Osteoblast (primary cell): Measurements from ENCODE around the gene MACROD2. TPM values are rescaled to one million over a fixed set of nuclear protein-coding genes. Genes with fewer than 3 reads are reported as not detected.

ENCODE experiments used
- DNase-seq: peaks from one replicate; pipeline ENCODE4 v3.0.0; 2011; ENCODE audit warnings: low spot score, mixed read lengths; ENCODE audit not compliant: insufficient read length; ENCODE audit errors: missing footprints
- H2AFZ ChIP-seq: 2 replicates; pipeline ENCODE4 v1.6.0; 2011; ENCODE audit warnings: mild to moderate bottlenecking, low read length
- H3K27ac ChIP-seq: 2 replicates; pipeline ENCODE4 v1.5.1; 2011; ENCODE audit warnings: mild to moderate bottlenecking, low read depth, low read length, moderate library complexity
- H3K27me3 ChIP-seq: 2 replicates; pipeline ENCODE4 v1.6.0; 2012; ENCODE audit warnings: mild to moderate bottlenecking, control low read depth, inconsistent platforms, low read length, moderate library complexity; ENCODE audit not compliant: insufficient read depth
- H3K36me3 ChIP-seq: 2 replicates; pipeline ENCODE4 v1.5.1; 2011; ENCODE audit warnings: mild to moderate bottlenecking, low read length, control low read depth, moderate library complexity; ENCODE audit not compliant: insufficient read depth
- H3K4me1 ChIP-seq: 2 replicates; pipeline ENCODE4 v1.5.1; 2011; ENCODE audit warnings: mild to moderate bottlenecking, low read length, control low read depth, moderate library complexity; ENCODE audit not compliant: insufficient read depth
- H3K4me2 ChIP-seq: 2 replicates; pipeline ENCODE4 v1.6.0; 2011; ENCODE audit warnings: mild to moderate bottlenecking, low read length; ENCODE audit not compliant: insufficient read depth
- H3K4me3 ChIP-seq: fragments of 200-600 bp; sonication (generic); 3 replicates; pipeline ENCODE4 v1.5.1; 2012; ENCODE audit warnings: mild to moderate bottlenecking, low read length, inconsistent platforms; ENCODE audit not compliant: insufficient read depth
- H3K79me2 ChIP-seq: 2 replicates; pipeline ENCODE4 v1.6.0; 2012; ENCODE audit warnings: mild to moderate bottlenecking, low read length, control low read depth, inconsistent platforms; ENCODE audit not compliant: insufficient read depth
- H3K9me3 ChIP-seq: 2 replicates; pipeline ENCODE4 v1.5.1; 2011; ENCODE audit warnings: low read depth, low read length, control low read depth
- H4K20me1 ChIP-seq: 2 replicates; pipeline ENCODE4 v1.6.0; 2012; ENCODE audit warnings: mild to moderate bottlenecking, low read length, control low read depth; ENCODE audit not compliant: insufficient read depth
- CTCF ChIP-seq: IDR thresholded peaks from 2 replicates; pipeline ENCODE4 v1.5.1; 2011; ENCODE audit warnings: mild to moderate bottlenecking, low read depth, low read length, moderate library complexity; ENCODE audit errors: extremely low read depth
- total RNA-seq: library from RNA; depleted of rRNA; stranded (reverse); fragments of >200 nt; gene quantifications from 2 replicates; pipeline ENCODE4 v1.2.3, GENCODE V29; 2012

Gene MACROD2
- total RNA-seq, 1 donor, result 4.0 TPM

- DNase-seq, result no peak
- no peak overlapping the region for H3K4me2 ChIP-seq
- H3K4me3 ChIP-seq, result no peak overlapping the region
- no peak overlapping the region for H2AFZ ChIP-seq
- no peaks in the 10 kb centered on the region for H3K4me1 ChIP-seq
- H4K20me1 ChIP-seq, result no peaks in the 10 kb centered on the region
- no peaks in the 10 kb centered on the region for H3K9me3 ChIP-seq
- H3K27me3 ChIP-seq, result no peaks in the 10 kb centered on the region
- H3K79me2 ChIP-seq, result no peaks in the 10 kb centered on the region
- TF ChIP-seq CTCF, result no peak
- H3K27ac ChIP-seq, result no peak overlapping the region
- no peaks in the 10 kb centered on the region for H3K36me3 ChIP-seq
Observed at GRCh38 chr20:15336536-15336935, 1341.2 kb downstream of the MACROD2 start.

GRCh38 chr20:15339264-15339663, 1343.9 kb downstream of the MACROD2 start:
- H3K27me3 ChIP-seq, result no peaks in the 10 kb centered on the region
- H3K27ac ChIP-seq, result no peak overlapping the region
- H3K36me3 ChIP-seq, result no peaks in the 10 kb centered on the region
- no peak overlapping the region for H2AFZ ChIP-seq
- no peaks in the 10 kb centered on the region for H3K79me2 ChIP-seq
- no peak for TF ChIP-seq CTCF
- H4K20me1 ChIP-seq, result no peaks in the 10 kb centered on the region
- DNase-seq, result no peak
- H3K4me2 ChIP-seq, result no peak overlapping the region
- H3K9me3 ChIP-seq, result no peaks in the 10 kb centered on the region
- H3K4me3 ChIP-seq, result no peak overlapping the region
- no peaks in the 10 kb centered on the region for H3K4me1 ChIP-seq

GRCh38 chr20:15342991-15343523, 1347.7 kb downstream of the MACROD2 start:
- Histone ChIP-seq H3K27me3 (no peaks in the 10 kb centered on the region), H3K9me3 (no peaks in the 10 kb centered on the region), H3K79me2 (no peaks in the 10 kb centered on the region), H4K20me1 (no peaks in the 10 kb centered on the region), H3K4me1 (no peaks in the 10 kb centered on the region), H2AFZ (no peak overlapping the region), H3K4me2 (no peak overlapping the region), H3K27ac (no peak overlapping the region), H3K4me3 (no peak overlapping the region), H3K36me3 (no peaks in the 10 kb centered on the region)
- no peak for TF ChIP-seq CTCF
- DNase-seq, result no peak

- H3K27me3 ChIP-seq, result no peaks in the 10 kb centered on the region
- no peak for TF ChIP-seq CTCF
- no peaks in the 10 kb centered on the region for H3K79me2 ChIP-seq
- H4K20me1 ChIP-seq, result no peaks in the 10 kb centered on the region
- H3K4me2 ChIP-seq, result no peak overlapping the region
- H3K9me3 ChIP-seq, result no peaks in the 10 kb centered on the region
- H3K4me3 ChIP-seq, result no peak overlapping the region
- H3K4me1 ChIP-seq, result no peaks in the 10 kb centered on the region
- H2AFZ ChIP-seq, result no peak overlapping the region
- no peak for DNase-seq
- no peaks in the 10 kb centered on the region for H3K36me3 ChIP-seq
- H3K27ac ChIP-seq, result no peak overlapping the region
Observed at GRCh38 chr20:15345287-15345686, 1350.0 kb downstream of the MACROD2 start.
